ENCODE data around the gene RAP1GDS1. TPM values are rescaled to one million over a fixed set of nuclear protein-coding genes. Genes with fewer than 3 reads are reported as not detected.

RAP1GDS1 gene
- total RNA-seq, 1 experiment from 2014 or later = 40.8 TPM

DNA sequence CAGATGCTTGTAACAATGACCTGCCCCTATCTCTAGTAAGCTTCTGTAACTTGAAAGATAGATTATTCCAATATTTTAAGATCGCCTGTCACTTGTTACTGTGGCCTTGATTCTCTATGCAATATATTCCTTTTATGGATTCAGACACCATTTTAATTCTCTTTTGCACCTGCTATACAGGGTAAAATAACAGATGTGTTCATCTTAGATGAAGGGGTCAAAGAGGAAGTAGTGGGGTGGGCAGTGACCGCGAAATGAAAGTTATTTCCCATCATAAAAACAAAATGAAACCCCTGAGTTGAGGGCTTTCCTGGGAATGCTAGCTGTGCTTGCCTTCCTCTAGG lies 221.3 kb downstream of the RAP1GDS1 start:
- Histone ChIP-seq H3K9me3 (ENCODE audit: control insufficient read depth in 1 of 2, insufficient read depth in 1 of 2, low read depth in 1 of 2, low read length in 2 of 2) (no peaks in the 10 kb centered on the region), H3K4me1 (ENCODE audit: control insufficient read depth in 1 of 2, insufficient read depth in 2 of 2, low read length in 2 of 2) (peaks cover 3 to 59% of the 10 kb centered on the region in 2 experiments; a peak in 3 of 4 replicates), H3K9me2 (ENCODE audit: insufficient read depth) (no peaks in the 10 kb centered on the region), H3K4me3 (replicated peaks in 1 of 2; ENCODE audit: low read depth in 1 of 2, low read length in 2 of 2) (no peak overlapping the region), H3K27ac (ENCODE audit: low read depth, low read length) (no peak overlapping the region), H3K79me2 (ENCODE audit: insufficient read depth, low read length) (peaks cover 48% of the 10 kb centered on the region), H3K4me2 (ENCODE audit: low read length) (peak overlapping the region; percentile 59), H3K9ac (ENCODE audit: low read length) (no peak overlapping the region), H4K20me1 (ENCODE audit: insufficient read depth) (no peaks in the 10 kb centered on the region), H2AFZ (ENCODE audit: low read depth, low read length, poor library complexity, severe bottlenecking) (no peak overlapping the region), H3K36me3 (ENCODE audit: control insufficient read depth in 1 of 2, insufficient read depth in 2 of 2, low read length in 2 of 2) (peaks cover 3 to 10% of the 10 kb centered on the region in 2 experiments; a peak in 1 of 4 replicates), H3K27me3 (ENCODE audit: insufficient read depth, low read length) (no peaks in the 10 kb centered on the region)
- ATAC-seq = no peak
- DNase-seq (ENCODE audit: low read depth, low spot score) = no peak
- BruUV-seq (replicated peaks) = no TSS peak
- ChIA-PET CTCF (no interaction called here), RAD21 (ENCODE audit: low non-redundant PET in 1 of 2, low total read pairs in 2 of 2, uncharacterized antibody in 2 of 2, unreplicated experiment in 2 of 2) (no interaction called here), POLR2A (no interaction called here)
- TF ChIP-seq JUND (IDR thresholded peaks at IDR 0.05) (no peak), ELF1 (IDR thresholded peaks at IDR 0.05; ENCODE audit: borderline replicate concordance, low read depth) (no peak), CBX3 (IDR thresholded peaks at IDR 0.05; ENCODE audit: low read depth) (no peak), FOSL1 (IDR thresholded peaks at IDR 0.05; ENCODE audit: low read depth) (no peak), EGR1 (IDR thresholded peaks at IDR 0.05; ENCODE audit: low read depth) (no peak), ZNF274 (IDR thresholded peaks at IDR 0.05; ENCODE audit: low read depth, low read length) (no peak), TCF7L2 (IDR thresholded peaks at IDR 0.05; ENCODE audit: borderline replicate concordance, extremely low read depth, insufficient read depth, insufficient read length) (no peak), SP1 (IDR thresholded peaks at IDR 0.05; ENCODE audit: low read depth) (no peak), ZFX (IDR thresholded peaks at IDR 0.05) (no peak), POLR2AphosphoS5 (IDR thresholded peaks at IDR 0.05; ENCODE audit: low read depth, low read length) (no peak), YY1 (IDR thresholded peaks at IDR 0.05; ENCODE audit: extremely low read depth, insufficient replicate concordance, low read depth, low read length) (no peak), EZH2 (IDR thresholded peaks at IDR 0.05) (no peak), CEBPB (IDR thresholded peaks at IDR 0.05; ENCODE audit: low read depth) (no peak), EZH2phosphoT487 (IDR thresholded peaks at IDR 0.05; ENCODE audit: borderline replicate concordance) (no peak)
- TF ChIP-seq, protein P1, sequence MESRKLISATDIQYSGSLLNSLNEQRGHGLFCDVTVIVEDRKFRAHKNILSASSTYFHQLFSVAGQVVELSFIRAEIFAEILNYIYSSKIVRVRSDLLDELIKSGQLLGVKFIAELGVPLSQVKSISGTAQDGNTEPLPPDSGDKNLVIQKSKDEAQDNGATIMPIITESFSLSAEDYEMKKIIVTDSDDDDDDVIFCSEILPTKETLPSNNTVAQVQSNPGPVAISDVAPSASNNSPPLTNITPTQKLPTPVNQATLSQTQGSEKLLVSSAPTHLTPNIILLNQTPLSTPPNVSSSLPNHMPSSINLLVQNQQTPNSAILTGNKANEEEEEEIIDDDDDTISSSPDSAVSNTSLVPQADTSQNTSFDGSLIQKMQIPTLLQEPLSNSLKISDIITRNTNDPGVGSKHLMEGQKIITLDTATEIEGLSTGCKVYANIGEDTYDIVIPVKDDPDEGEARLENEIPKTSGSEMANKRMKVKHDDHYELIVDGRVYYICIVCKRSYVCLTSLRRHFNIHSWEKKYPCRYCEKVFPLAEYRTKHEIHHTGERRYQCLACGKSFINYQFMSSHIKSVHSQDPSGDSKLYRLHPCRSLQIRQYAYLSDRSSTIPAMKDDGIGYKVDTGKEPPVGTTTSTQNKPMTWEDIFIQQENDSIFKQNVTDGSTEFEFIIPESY (IDR thresholded peaks at IDR 0.05; ENCODE audit: extremely low read depth, insufficient replicate concordance, low read length) = no peak
- TF ChIP-seq, protein P2, sequence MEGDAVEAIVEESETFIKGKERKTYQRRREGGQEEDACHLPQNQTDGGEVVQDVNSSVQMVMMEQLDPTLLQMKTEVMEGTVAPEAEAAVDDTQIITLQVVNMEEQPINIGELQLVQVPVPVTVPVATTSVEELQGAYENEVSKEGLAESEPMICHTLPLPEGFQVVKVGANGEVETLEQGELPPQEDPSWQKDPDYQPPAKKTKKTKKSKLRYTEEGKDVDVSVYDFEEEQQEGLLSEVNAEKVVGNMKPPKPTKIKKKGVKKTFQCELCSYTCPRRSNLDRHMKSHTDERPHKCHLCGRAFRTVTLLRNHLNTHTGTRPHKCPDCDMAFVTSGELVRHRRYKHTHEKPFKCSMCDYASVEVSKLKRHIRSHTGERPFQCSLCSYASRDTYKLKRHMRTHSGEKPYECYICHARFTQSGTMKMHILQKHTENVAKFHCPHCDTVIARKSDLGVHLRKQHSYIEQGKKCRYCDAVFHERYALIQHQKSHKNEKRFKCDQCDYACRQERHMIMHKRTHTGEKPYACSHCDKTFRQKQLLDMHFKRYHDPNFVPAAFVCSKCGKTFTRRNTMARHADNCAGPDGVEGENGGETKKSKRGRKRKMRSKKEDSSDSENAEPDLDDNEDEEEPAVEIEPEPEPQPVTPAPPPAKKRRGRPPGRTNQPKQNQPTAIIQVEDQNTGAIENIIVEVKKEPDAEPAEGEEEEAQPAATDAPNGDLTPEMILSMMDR (IDR thresholded peaks at IDR 0.05 in 2 of 3, conservative IDR thresholded peaks at IDR 0.05 in 1 of 3; ENCODE audit: borderline replicate concordance in 1 of 3, insufficient read depth in 1 of 3, low read depth in 2 of 3, low read length in 2 of 3) = no peak
- TF ChIP-seq, protein P3, sequence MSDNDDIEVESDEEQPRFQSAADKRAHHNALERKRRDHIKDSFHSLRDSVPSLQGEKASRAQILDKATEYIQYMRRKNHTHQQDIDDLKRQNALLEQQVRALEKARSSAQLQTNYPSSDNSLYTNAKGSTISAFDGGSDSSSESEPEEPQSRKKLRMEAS (IDR thresholded peaks at IDR 0.05) = no peak
- intact Hi-C loops (cut with micrococcal nuclease) = no loop called here
